ENCODE data around the gene MPL. TPM values are rescaled to one million over a fixed set of nuclear protein-coding genes. Genes with fewer than 3 reads are reported as not detected.

Gene MPL
- total RNA-seq, 1 experiment from 2014 or later, result 0.15 TPM

GRCh38 chr1:43389326-43390313, 52.0 kb downstream of the MPL start, which contains the start of the genes MED8 and SZT2 (continued):
- TF ChIP-seq ZNF532 (CRISPR knock-in tag; IDR thresholded peaks at IDR 0.05; ENCODE audit: borderline replicate concordance) (no peak), STAT6 (CRISPR knock-in tag; conservative IDR thresholded peaks at IDR 0.05; ENCODE audit: low read depth) (no peak), GTF2I (CRISPR knock-in tag; conservative IDR thresholded peaks at IDR 0.05) (no peak), ATF3 (CRISPR knock-in tag; conservative IDR thresholded peaks at IDR 0.05) (no peak), OVOL2 (CRISPR knock-in tag; IDR thresholded peaks at IDR 0.05; ENCODE audit: borderline replicate concordance) (no peak), ARID4B (CRISPR knock-in tag; IDR thresholded peaks at IDR 0.05; ENCODE audit: borderline replicate concordance) (peak; percentile 86; the same call in 1 of the 2 replicates), SMAD3 (CRISPR knock-in tag; IDR thresholded peaks at IDR 0.05; ENCODE audit: borderline replicate concordance) (no peak), PRRX2 (CRISPR knock-in tag; IDR thresholded peaks at IDR 0.05) (no peak), TEAD1 (CRISPR knock-in tag; IDR thresholded peaks at IDR 0.05) (peak; percentile 34; the same call in 1 of the 2 replicates), ETV6 (CRISPR knock-in tag; IDR thresholded peaks at IDR 0.05) (peak; percentile 34), ZNF423 (CRISPR knock-in tag; IDR thresholded peaks at IDR 0.05) (no peak), IRF2 (CRISPR knock-in tag; IDR thresholded peaks at IDR 0.05; ENCODE audit: borderline replicate concordance, low read depth) (no peak), CBFB (CRISPR knock-in tag; IDR thresholded peaks at IDR 0.05; ENCODE audit: low read depth) (no peak), JUN (CRISPR knock-in tag; IDR thresholded peaks at IDR 0.05) (no peak), ZNF232 (CRISPR knock-in tag; IDR thresholded peaks at IDR 0.05) (0 out of 2 replicates have a peak, but pooled peaks have one; percentile 45), ATF6 (CRISPR knock-in tag; IDR thresholded peaks at IDR 0.05) (no peak), ZNF396 (CRISPR knock-in tag; IDR thresholded peaks at IDR 0.05; ENCODE audit: borderline replicate concordance) (no peak)
- TF ChIP-seq, protein P1, sequence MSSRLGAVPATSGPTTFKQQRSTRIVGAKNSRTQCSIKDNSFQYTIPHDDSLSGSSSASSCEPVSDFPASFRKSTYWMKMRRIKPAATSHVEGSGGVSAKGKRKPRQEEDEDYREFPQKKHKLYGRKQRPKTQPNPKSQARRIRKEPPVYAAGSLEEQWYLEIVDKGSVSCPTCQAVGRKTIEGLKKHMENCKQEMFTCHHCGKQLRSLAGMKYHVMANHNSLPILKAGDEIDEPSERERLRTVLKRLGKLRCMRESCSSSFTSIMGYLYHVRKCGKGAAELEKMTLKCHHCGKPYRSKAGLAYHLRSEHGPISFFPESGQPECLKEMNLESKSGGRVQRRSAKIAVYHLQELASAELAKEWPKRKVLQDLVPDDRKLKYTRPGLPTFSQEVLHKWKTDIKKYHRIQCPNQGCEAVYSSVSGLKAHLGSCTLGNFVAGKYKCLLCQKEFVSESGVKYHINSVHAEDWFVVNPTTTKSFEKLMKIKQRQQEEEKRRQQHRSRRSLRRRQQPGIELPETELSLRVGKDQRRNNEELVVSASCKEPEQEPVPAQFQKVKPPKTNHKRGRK (CRISPR knock-in tag; IDR thresholded peaks at IDR 0.05; ENCODE audit: borderline replicate concordance), result no peak
- TF ChIP-seq, protein P2, sequence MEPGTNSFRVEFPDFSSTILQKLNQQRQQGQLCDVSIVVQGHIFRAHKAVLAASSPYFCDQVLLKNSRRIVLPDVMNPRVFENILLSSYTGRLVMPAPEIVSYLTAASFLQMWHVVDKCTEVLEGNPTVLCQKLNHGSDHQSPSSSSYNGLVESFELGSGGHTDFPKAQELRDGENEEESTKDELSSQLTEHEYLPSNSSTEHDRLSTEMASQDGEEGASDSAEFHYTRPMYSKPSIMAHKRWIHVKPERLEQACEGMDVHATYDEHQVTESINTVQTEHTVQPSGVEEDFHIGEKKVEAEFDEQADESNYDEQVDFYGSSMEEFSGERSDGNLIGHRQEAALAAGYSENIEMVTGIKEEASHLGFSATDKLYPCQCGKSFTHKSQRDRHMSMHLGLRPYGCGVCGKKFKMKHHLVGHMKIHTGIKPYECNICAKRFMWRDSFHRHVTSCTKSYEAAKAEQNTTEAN (CRISPR knock-in tag; IDR thresholded peaks at IDR 0.05), result no peak
